Stimulated activated naive CD4-positive, alpha-beta T cell (primary cell): ENCODE measurements around the gene C19orf53.

Experiments used
- DNase-seq, 6 experiments: peaks; one replicate each; lab custom pipeline; 2025; lab: John Stamatoyannopoulos, UW

The C19orf53 gene

DNA sequence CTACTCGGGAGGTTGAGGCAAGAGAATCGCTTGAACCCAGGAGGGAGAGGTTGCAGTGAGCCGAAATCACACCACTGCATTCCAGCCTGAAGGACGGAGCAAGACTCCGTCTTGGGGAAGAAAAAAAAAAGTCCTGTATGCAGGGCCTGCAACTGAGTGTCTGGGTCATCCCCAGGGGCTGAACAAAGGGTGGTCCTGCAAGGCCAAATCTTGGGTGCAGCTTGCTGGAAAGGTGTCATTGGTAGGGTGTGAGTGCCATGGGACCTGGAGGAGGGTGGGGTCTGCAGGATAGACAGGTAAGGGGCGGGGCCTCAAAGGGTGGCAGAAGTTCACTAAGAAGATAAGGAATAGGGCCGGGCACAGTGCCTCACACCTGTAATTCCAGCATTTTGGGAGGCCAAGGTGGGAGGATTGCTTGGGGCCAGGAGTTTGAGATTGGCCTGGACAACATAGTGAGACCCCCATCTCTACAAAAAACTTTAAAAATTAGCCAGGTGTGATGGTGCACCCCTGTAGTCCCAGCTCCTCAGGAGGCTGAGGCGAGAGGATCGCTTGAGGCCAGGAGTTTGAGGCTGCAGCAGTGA, 52.5 kb downstream of the C19orf53 start:
- no peak for DNase-seq

DNA sequence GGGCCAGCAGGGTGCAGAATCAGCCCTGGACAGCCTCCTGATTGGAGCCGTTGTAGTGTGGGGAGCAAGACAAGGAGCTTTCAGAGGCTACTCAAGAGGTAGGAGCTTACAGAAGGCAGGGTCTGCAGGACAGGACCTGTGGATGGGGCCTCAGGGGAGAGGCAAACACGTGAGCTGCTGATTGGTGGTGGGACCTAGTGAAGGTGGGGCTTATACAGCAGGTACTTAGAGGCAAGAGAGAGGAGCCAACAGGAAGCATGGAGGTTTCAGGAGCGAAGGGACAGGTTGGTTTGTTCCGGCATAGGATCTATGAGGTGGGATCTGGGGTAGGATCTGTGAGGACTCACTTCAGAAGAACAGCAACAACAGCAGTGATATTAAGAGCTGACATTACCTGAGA, 53.4 kb downstream of the C19orf53 start:
- no peak for DNase-seq
